H1 (cell line): ENCODE data around the gene FRMD5. TPM values are rescaled to one million over a fixed set of nuclear protein-coding genes. Genes with fewer than 3 reads are reported as not detected.

Experiments used
- CTCF ChIA-PET: fragments of 300-600 bp; sonication (Branson Sonifier 250); formaldehyde crosslinking; loops from one replicate; lab custom pipeline; 2021; ENCODE audit not compliant: partially characterized antibody; lab: Charles Lee
- POLR2A ChIA-PET: fragments of 300-600 bp; sonication (Branson Sonifier 250); formaldehyde crosslinking; loops from one replicate; lab custom pipeline; 2021; ENCODE audit warnings: inconsistent platforms; ENCODE audit not compliant: partially characterized antibody; lab: Charles Lee
- DNase-seq, 2 experiments: peaks; one replicate each; pipeline versions ENCODE4 v3.0.0 to v3.0.0-alpha.2; 2010 to 2022; ENCODE audit warnings: low spot score in 2 of 2, low read depth in 1 of 2, mixed read lengths in 1 of 2
- FAIRE-seq: peaks from 2 replicates; lab custom pipeline; 2011; peaks lifted over from hg19 to GRCh38; lab: Jason Lieb, UNC
- H2AFZ ChIP-seq: 2 replicates; pipeline ENCODE4 v1.8.1; 2012; ENCODE audit warnings: low read length, inconsistent platforms
- H2AK5ac ChIP-seq: 2 replicates; pipeline ENCODE4 v1.6.1; 2013; ENCODE audit warnings: low read depth, low read length
- H2BK120ac ChIP-seq: replicated peaks from 2 replicates; pipeline ENCODE3; 2013; ENCODE audit warnings: low read depth, low read length, inconsistent platforms
- H2BK12ac ChIP-seq: 2 replicates; pipeline ENCODE4 v1.6.1; 2013; ENCODE audit warnings: low read depth, low read length
- H2BK15ac ChIP-seq: 2 replicates; pipeline ENCODE4 v1.6.1; 2013; ENCODE audit warnings: low read length
- H2BK20ac ChIP-seq: 2 replicates; pipeline ENCODE4 v1.6.1; 2013; ENCODE audit warnings: low read length
- H2BK5ac ChIP-seq: 2 replicates; pipeline ENCODE4 v1.6.1; 2013; ENCODE audit warnings: low read depth, low read length
- H3K14ac ChIP-seq: 2 replicates; pipeline ENCODE4 v1.6.1; 2013; ENCODE audit warnings: inconsistent platforms; ENCODE audit not compliant: insufficient read length
- H3K18ac ChIP-seq: 2 replicates; pipeline ENCODE4 v1.6.1; 2013; ENCODE audit warnings: low read length; ENCODE audit errors: extremely low read depth
- H3K23ac ChIP-seq: 2 replicates; pipeline ENCODE4 v1.6.1; 2013; ENCODE audit warnings: inconsistent platforms; ENCODE audit not compliant: insufficient read length
- H3K23me2 ChIP-seq: 2 replicates; pipeline ENCODE4 v1.6.1; 2013; ENCODE audit warnings: low read depth, low read length
- H3K27ac ChIP-seq: 2 replicates; pipeline ENCODE4 v1.6.1; 2011; ENCODE audit warnings: low read depth, low read length, inconsistent platforms
- H3K27me3 ChIP-seq, 4 experiments: replicated peaks in 1 of 4; 1 replicate in 1 of 4; 2 replicates in 3 of 4; pipeline versions ENCODE4 v1.6.1 to v1.8.1; 2011 to 2013; ENCODE audit warnings: low read length in 3 of 4, mild to moderate bottlenecking in 3 of 4, inconsistent platforms in 2 of 4, mixed read lengths in 2 of 4, moderate library complexity in 1 of 4; ENCODE audit not compliant: control insufficient read depth in 3 of 4, insufficient read depth in 3 of 4; ENCODE audit errors: extremely low read depth in 1 of 4
- H3K36me3 ChIP-seq, 4 experiments: 2 replicates each; pipeline versions ENCODE4 v1.6.1 to v1.8.1; 2011 to 2013; ENCODE audit warnings: mild to moderate bottlenecking in 4 of 4, low read length in 3 of 4, moderate library complexity in 2 of 4, control low read depth in 1 of 4, inconsistent platforms in 1 of 4; ENCODE audit not compliant: insufficient read depth in 4 of 4, control insufficient read depth in 2 of 4
- H3K4ac ChIP-seq: replicated peaks from 2 replicates; pipeline ENCODE3; 2013; ENCODE audit warnings: low read length, low read depth, mixed read lengths, inconsistent platforms; ENCODE audit not compliant: insufficient read length
- H3K4me1 ChIP-seq, 4 experiments: replicated peaks in 1 of 4; 1 replicate in 1 of 4; 2 replicates in 3 of 4; pipeline versions ENCODE4 v1.6.1 to v1.8.1; 2011 to 2013; ENCODE audit warnings: low read length in 3 of 4, inconsistent platforms in 2 of 4, mixed read lengths in 1 of 4; ENCODE audit not compliant: insufficient read depth in 4 of 4, control insufficient read depth in 3 of 4
- H3K4me2 ChIP-seq, 2 experiments: 2 replicates each; pipeline versions ENCODE4 v1.6.1 to v1.8.1; 2011 to 2013; ENCODE audit warnings: low read depth in 2 of 2, low read length in 2 of 2, control low read depth in 1 of 2, inconsistent platforms in 1 of 2, mild to moderate bottlenecking in 1 of 2; ENCODE audit not compliant: insufficient read depth in 1 of 2
- H3K4me3 ChIP-seq, 4 experiments: fragments of 200-600, 300-600 bp in 1 of 4; sonication (generic), shearing (Covaris generic), sonication (Bioruptor Twin) in 1 of 4; 2 replicates each; pipeline versions ENCODE4 v1.5.1 to v1.8.1; 2011 to 2016; ENCODE audit warnings: low read length in 4 of 4, low read depth in 3 of 4, control low read depth in 2 of 4, inconsistent platforms in 2 of 4, mild to moderate bottlenecking in 2 of 4, mixed read lengths in 1 of 4, moderate library complexity in 1 of 4; ENCODE audit not compliant: insufficient read depth in 2 of 4; ENCODE audit errors: extremely low read depth in 1 of 4
- H3K56ac ChIP-seq: replicated peaks from 2 replicates; pipeline ENCODE3; 2013; ENCODE audit warnings: low read depth, mild to moderate bottlenecking, mixed read lengths, low read length, inconsistent platforms; ENCODE audit not compliant: insufficient read length
- H3K79me1 ChIP-seq: 2 replicates; pipeline ENCODE4 v1.6.1; 2013; ENCODE audit warnings: low read depth, low read length, control low read depth
- H3K79me2 ChIP-seq, 2 experiments: 2 replicates each; pipeline versions ENCODE4 v1.6.1 to v1.8.1; 2012 to 2013; ENCODE audit warnings: low read length in 2 of 2, mild to moderate bottlenecking in 2 of 2, inconsistent platforms in 1 of 2; ENCODE audit not compliant: insufficient read depth in 2 of 2, control insufficient read depth in 1 of 2
- H3K9ac ChIP-seq, 4 experiments: replicated peaks in 1 of 4; 1 replicate in 1 of 4; 2 replicates in 3 of 4; pipeline versions ENCODE4 v1.6.1 to v1.8.1; 2011 to 2013; ENCODE audit warnings: low read depth in 3 of 4, low read length in 3 of 4, control low read depth in 2 of 4, mild to moderate bottlenecking in 2 of 4, moderate library complexity in 2 of 4, inconsistent platforms in 1 of 4; ENCODE audit errors: extremely low read depth in 1 of 4
- H3K9me3 ChIP-seq, 2 experiments: 2 replicates each; pipeline versions ENCODE4 v1.6.1 to v1.8.1; 2012 to 2013; ENCODE audit warnings: mild to moderate bottlenecking in 2 of 2, moderate library complexity in 2 of 2, control low read depth in 1 of 2, inconsistent platforms in 1 of 2, low read depth in 1 of 2, low read length in 1 of 2, mixed read lengths in 1 of 2; ENCODE audit not compliant: insufficient read depth in 2 of 2
- H4K20me1 ChIP-seq, 2 experiments: replicated peaks in 1 of 2; 2 replicates each; pipeline versions ENCODE3 to v1.8.1; 2011 to 2013; ENCODE audit warnings: inconsistent platforms in 2 of 2, low read length in 2 of 2, mild to moderate bottlenecking in 1 of 2; ENCODE audit not compliant: insufficient read depth in 2 of 2, control insufficient read depth in 1 of 2
- H4K5ac ChIP-seq: 2 replicates; pipeline ENCODE4 v1.6.1; 2013; ENCODE audit warnings: low read length, low read depth, mixed read lengths, inconsistent platforms; ENCODE audit not compliant: insufficient read length
- H4K8ac ChIP-seq: 2 replicates; pipeline ENCODE4 v1.8.0; 2013; ENCODE audit warnings: mild to moderate bottlenecking, moderate library complexity, low read length, inconsistent platforms; ENCODE audit not compliant: insufficient read depth; ENCODE audit errors: extremely low read depth
- H4K91ac ChIP-seq: replicated peaks from 2 replicates; pipeline ENCODE3; 2013; ENCODE audit warnings: low read length, mixed read lengths, inconsistent platforms; ENCODE audit not compliant: insufficient read length
- ASH2L ChIP-seq: fragments of 200-600, 300-600 bp; sonication (generic); IDR thresholded peaks from one replicate; pipeline ENCODE4 v1.7.1; 2017; ENCODE audit warnings: low read length
- CBX8 ChIP-seq: fragments of 300-800, 300-1000 bp; sonication (generic); IDR thresholded peaks from 2 replicates; pipeline ENCODE4 v1.7.1; 2016; ENCODE audit warnings: low read depth, low read length, borderline replicate concordance
- EP300 ChIP-seq, 2 experiments: IDR thresholded peaks; 1 replicate in 1 of 2; 2 replicates in 1 of 2; pipeline ENCODE4 v1.6.1; 2011 to 2012; ENCODE audit warnings: low read depth in 2 of 2, low read length in 2 of 2, mild to moderate bottlenecking in 2 of 2, borderline replicate concordance in 1 of 2, inconsistent platforms in 1 of 2, moderate library complexity in 1 of 2
- HDAC6 ChIP-seq: IDR thresholded peaks from one replicate; pipeline ENCODE4 v1.7.1; 2012; ENCODE audit warnings: low read depth, mild to moderate bottlenecking, inconsistent platforms, low read length, moderate library complexity
- KDM1A ChIP-seq: fragments of 200-600, 300-600 bp; sonication (generic); IDR thresholded peaks from 2 replicates; pipeline ENCODE4 v1.7.1; 2016; ENCODE audit warnings: mild to moderate bottlenecking, low read length, borderline replicate concordance
- RXRA ChIP-seq: IDR thresholded peaks from 2 replicates; pipeline ENCODE4 v1.6.1; 2011; ENCODE audit warnings: low read depth, mild to moderate bottlenecking, low read length, moderate library complexity; ENCODE audit not compliant: insufficient read depth
- SAP30 ChIP-seq: fragments of 300-600 bp; sonication (generic); IDR thresholded peaks from 2 replicates; pipeline ENCODE4 v1.7.1; 2012; ENCODE audit warnings: low read length, moderate library complexity, mild to moderate bottlenecking, inconsistent platforms; ENCODE audit not compliant: insufficient read depth, insufficient replicate concordance
- SIRT6 ChIP-seq: IDR thresholded peaks from one replicate; pipeline ENCODE4 v1.7.1; 2012; ENCODE audit warnings: low read length, inconsistent platforms
- SIX5 ChIP-seq: IDR thresholded peaks from 2 replicates; pipeline ENCODE4 v1.6.1; 2011; ENCODE audit warnings: mild to moderate bottlenecking, low read depth, low read length
- SUZ12 ChIP-seq: fragments of 200-600 bp; sonication (generic); IDR thresholded peaks from 2 replicates; pipeline ENCODE4 v1.6.1; 2012; ENCODE audit warnings: mild to moderate bottlenecking, inconsistent platforms, low read length, moderate library complexity, mixed read lengths
- TBP ChIP-seq: IDR thresholded peaks from 2 replicates; pipeline ENCODE4 v1.6.1; 2011; ENCODE audit warnings: low read depth, low read length, improper control_type of control experiment
- TCF12 ChIP-seq: IDR thresholded peaks from 2 replicates; pipeline ENCODE4 v1.6.1; 2011; ENCODE audit warnings: low read depth, mild to moderate bottlenecking, low read length
- WGBS, 2 experiments: shearing (Covaris generic) in 1 of 2; methylation state at CpG; one replicate each; pipeline versions ENCODE4 v1.1.6 to v1.1.7; 2013 to 2015; ENCODE audit warnings: low lambda C conversion rate in 2 of 2, mixed read lengths in 2 of 2, inconsistent platforms in 1 of 2, low coverage in 1 of 2, missing lambda C conversion rate in 1 of 2; ENCODE audit not compliant: insufficient replicate concordance in 2 of 2, insufficient coverage in 1 of 2, insufficient read length in 1 of 2; ENCODE audit errors: extremely low coverage in 1 of 2, missing lambda C conversion rate in 1 of 2; 5-methylcytosine and 5-hydroxymethylcytosine counted together
- polyA plus RNA-seq, 7 experiments: library from polyadenylated mRNA; depleted of rRNA in 3 of 7; stranded (reverse) in 5 of 7; unstranded in 2 of 7; fragments of >200 nt in 5 of 7; fragments of 200-250 nt in 2 of 7; gene quantifications; 1 replicate in 5 of 7; 2 replicates in 1 of 7; 4 replicates in 1 of 7; pipeline versions ENCODE4 v1.2.1 to v1.2.3, GENCODE V29; 2011 to 2013; ENCODE audit warnings: missing spikeins in 2 of 7, mixed read lengths in 2 of 7
- total RNA-seq: library from RNA; stranded (reverse); fragmentation: NEBNext Ultra II Directional; extraction: Animal tissue kit (Norgen Biotek cat#: 25700); gene quantifications from 2 replicates; pipeline ENCODE4 v1.2.1, GENCODE V29; 2021
- TF ChIP-seq, protein P1 (sequence below): IDR thresholded peaks from 2 replicates; pipeline ENCODE4 v1.6.1; 2011; ENCODE audit warnings: low read length, improper control_type of control experiment

FRMD5 gene
- total and polyA plus RNA-seq, 2 of the 8 experiments (the other 6 are each of a cell fraction or from before 2014, with no cell fraction given): 10.1 to 12.6 TPM

DNA sequence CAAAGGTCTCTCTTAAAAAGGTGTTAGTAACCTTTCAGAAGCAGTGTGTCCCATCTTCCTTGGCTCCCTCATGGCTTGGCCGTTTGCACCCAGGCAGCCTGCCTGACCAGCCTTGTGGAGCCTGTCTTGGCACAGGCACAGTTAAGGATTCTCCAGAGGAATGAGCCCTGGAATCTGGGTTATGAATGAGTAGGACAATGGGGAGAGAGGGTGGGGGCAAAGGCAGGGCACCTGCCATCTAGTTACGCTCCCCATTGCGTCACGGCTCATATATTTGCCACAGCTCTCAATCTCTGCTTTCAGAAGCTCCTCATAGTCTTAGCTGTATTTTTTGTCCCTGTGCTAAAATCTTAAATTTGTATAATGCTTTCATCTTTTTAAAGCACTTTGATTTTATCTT is 317.7 kb downstream of the FRMD5 start:
- ChIA-PET POLR2A (interaction anchor here (0.6 to 1.0 kb wide), 2 partner anchors 9 to 240 kb away, joined by 3 read pairs; no protein-coding TSS in a partner anchor), CTCF (interaction anchor here (1.3 to 2.1 kb wide), 2 partner anchors 17 to 27 kb away, joined by 4 to 6 read pairs; no protein-coding TSS in a partner anchor)
- Histone ChIP-seq H3K23me2 (no peaks in the 10 kb centered on the region), H3K4me2 (no peak overlapping the region), H2AK5ac (no peak overlapping the region), H2AFZ (no peak overlapping the region), H3K27me3 (no peaks in the 10 kb centered on the region), H4K5ac (no peak overlapping the region), H3K27ac (no peak overlapping the region), H2BK5ac (no peak overlapping the region), H4K20me1 (peaks cover 0 to 2% of the 10 kb centered on the region in 2 experiments), H4K8ac (no peak overlapping the region), H3K4ac (no peak overlapping the region), H2BK15ac (no peak overlapping the region), H3K9me3 (no peaks in the 10 kb centered on the region), H2BK20ac (0 out of 2 replicates have a peak overlapping the region, but pooled peaks have one; percentile 48), H3K9ac (no peak overlapping the region), H2BK12ac (no peak overlapping the region), H3K79me1 (no peaks in the 10 kb centered on the region), H3K4me3 (no peak overlapping the region), H3K36me3 (peaks cover 0 to 7% (median 0%) of the 10 kb centered on the region in 4 experiments; a peak in 7 of 8 replicates), H2BK120ac (no peak overlapping the region), H4K91ac (no peak overlapping the region), H3K23ac (no peak overlapping the region), H3K14ac (no peak overlapping the region), H3K4me1 (peaks cover 0 to 13% (median 5%) of the 10 kb centered on the region in 4 experiments; a peak in 3 of 7 replicates), H3K79me2 (no peaks in the 10 kb centered on the region), H3K18ac (no peak overlapping the region), H3K56ac (no peak overlapping the region)
- FAIRE-seq (no peak), DNase-seq (no peak)
- 92% methylated on average over 4 of the region's 4 CpGs; no CpG with 5 or more reads in 1 of the 2 experiments for WGBS, 2 experiments
- TF ChIP-seq SUZ12 (no peak), SIRT6 (no peak), SAP30 (no peak), KDM1A (no peak), TBP (no peak), HDAC6 (no peak), EP300 (IDR thresholded peaks at IDR 0.05; ENCODE audit: borderline replicate concordance in 1 of 2, low read depth in 2 of 2, low read length in 2 of 2) (no peak), ASH2L (no peak), SIX5 (no peak), RXRA (no peak), TCF12 (no peak), CBX8 (no peak)
- TF ChIP-seq, protein P1, sequence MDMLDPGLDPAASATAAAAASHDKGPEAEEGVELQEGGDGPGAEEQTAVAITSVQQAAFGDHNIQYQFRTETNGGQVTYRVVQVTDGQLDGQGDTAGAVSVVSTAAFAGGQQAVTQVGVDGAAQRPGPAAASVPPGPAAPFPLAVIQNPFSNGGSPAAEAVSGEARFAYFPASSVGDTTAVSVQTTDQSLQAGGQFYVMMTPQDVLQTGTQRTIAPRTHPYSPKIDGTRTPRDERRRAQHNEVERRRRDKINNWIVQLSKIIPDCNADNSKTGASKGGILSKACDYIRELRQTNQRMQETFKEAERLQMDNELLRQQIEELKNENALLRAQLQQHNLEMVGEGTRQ: no peak
